ENCODE results near the gene ABCC12.

The ABCC12 gene

GRCh38 chr16:48162839-48163410, 7.1 kb upstream of the ABCC12 start:
- Histone ChIP-seq H3K9ac (no peak overlapping the region), H2AFZ (ENCODE audit: low read depth) (no peak overlapping the region), H3K27ac (no peak overlapping the region), H3K4me2 (no peak overlapping the region), H3K79me2 (ENCODE audit: insufficient read depth, low read depth) (no peaks in the 10 kb centered on the region), H3K36me3 (ENCODE audit: insufficient read depth) (no peaks in the 10 kb centered on the region), H3K27me3 (ENCODE audit: insufficient read depth, low read depth) (no peaks in the 10 kb centered on the region), H3K4me1 (ENCODE audit: low read depth, poor library complexity, severe bottlenecking) (no peaks in the 10 kb centered on the region), H4K20me1 (ENCODE audit: insufficient read depth) (no peaks in the 10 kb centered on the region), H3K4me3 (IDR thresholded peaks at IDR 0.05; ENCODE audit: insufficient read depth, low read depth, low read length) (no peak overlapping the region)
- TF ChIP-seq CTCF (conservative IDR thresholded peaks at IDR 0.05; ENCODE audit: low read depth, low read length), result no peak

- H3K27me3 ChIP-seq (ENCODE audit: insufficient read depth, low read depth), result no peaks in the 10 kb centered on the region
- H3K4me1 ChIP-seq (ENCODE audit: low read depth, poor library complexity, severe bottlenecking), result no peaks in the 10 kb centered on the region
- no peak for TF ChIP-seq CTCF (conservative IDR thresholded peaks at IDR 0.05; ENCODE audit: low read depth, low read length)
- no peak overlapping the region for H3K4me3 ChIP-seq (IDR thresholded peaks at IDR 0.05; ENCODE audit: insufficient read depth, low read depth, low read length)
- no peak overlapping the region for H3K4me2 ChIP-seq
- no peak overlapping the region for H2AFZ ChIP-seq (ENCODE audit: low read depth)
- no peak overlapping the region for H3K27ac ChIP-seq
- H3K79me2 ChIP-seq (ENCODE audit: insufficient read depth, low read depth), result no peaks in the 10 kb centered on the region
- H4K20me1 ChIP-seq (ENCODE audit: insufficient read depth), result no peaks in the 10 kb centered on the region
- H3K36me3 ChIP-seq (ENCODE audit: insufficient read depth), result no peaks in the 10 kb centered on the region
- no peak overlapping the region for H3K9ac ChIP-seq
These were observed 6.1 kb upstream of the ABCC12 start for GRCh38 chr16:48161906-48162305.

GRCh38 chr16:48160575-48160974, 4.8 kb upstream of the ABCC12 start:
- Histone ChIP-seq H4K20me1 (ENCODE audit: insufficient read depth) (no peaks in the 10 kb centered on the region), H3K4me2 (no peak overlapping the region), H3K36me3 (ENCODE audit: insufficient read depth) (no peaks in the 10 kb centered on the region), H3K4me3 (IDR thresholded peaks at IDR 0.05; ENCODE audit: insufficient read depth, low read depth, low read length) (no peak overlapping the region), H3K27ac (no peak overlapping the region), H3K79me2 (ENCODE audit: insufficient read depth, low read depth) (no peaks in the 10 kb centered on the region), H3K4me1 (ENCODE audit: low read depth, poor library complexity, severe bottlenecking) (no peaks in the 10 kb centered on the region), H3K9ac (no peak overlapping the region), H2AFZ (ENCODE audit: low read depth) (no peak overlapping the region), H3K27me3 (ENCODE audit: insufficient read depth, low read depth) (no peaks in the 10 kb centered on the region)
- no peak for TF ChIP-seq CTCF (conservative IDR thresholded peaks at IDR 0.05; ENCODE audit: low read depth, low read length)

GRCh38 chr16:48158296-48158695, 2.5 kb upstream of the ABCC12 start:
- H3K27me3 ChIP-seq (ENCODE audit: insufficient read depth, low read depth), result no peaks in the 10 kb centered on the region
- no peak overlapping the region for H3K4me2 ChIP-seq

More at GRCh38 chr16:48158296-48158695, 2.5 kb upstream of the ABCC12 start:
- no peak overlapping the region for H3K4me3 ChIP-seq (IDR thresholded peaks at IDR 0.05; ENCODE audit: insufficient read depth, low read depth, low read length)
- H3K36me3 ChIP-seq (ENCODE audit: insufficient read depth), result no peaks in the 10 kb centered on the region
- no peak overlapping the region for H3K27ac ChIP-seq
- H2AFZ ChIP-seq (ENCODE audit: low read depth), result no peak overlapping the region
- H3K79me2 ChIP-seq (ENCODE audit: insufficient read depth, low read depth), result no peaks in the 10 kb centered on the region
- TF ChIP-seq CTCF (conservative IDR thresholded peaks at IDR 0.05; ENCODE audit: low read depth, low read length), result no peak
- no peak overlapping the region for H3K9ac ChIP-seq
- H3K4me1 ChIP-seq (ENCODE audit: low read depth, poor library complexity, severe bottlenecking), result no peaks in the 10 kb centered on the region
- H4K20me1 ChIP-seq (ENCODE audit: insufficient read depth), result no peaks in the 10 kb centered on the region
